Esophagus muscularis mucosa (tissue), 4 donors: ENCODE results near the gene NDST4.

ENCODE experiments used
- EP300 ChIP-seq: sonication (generic); formaldehyde crosslinking; IDR thresholded peaks from one replicate; pipeline ENCODE4 v1.6.1; 2017; ENCODE audit warnings: antibody characterized with exemption
- POLR2A ChIP-seq: fragments of 450-650 bp; IDR thresholded peaks from one replicate; pipeline ENCODE4 v1.6.1; 2017; ENCODE audit warnings: antibody characterized with exemption, moderate library complexity, mild to moderate bottlenecking, low read depth
- TF ChIP-seq, protein P1 (sequence below), 3 experiments: fragments of 200-600 bp in 2 of 3; fragments of 450-650 bp in 1 of 3; sonication (generic) in 2 of 3; IDR thresholded peaks; one replicate each; pipeline ENCODE4 v1.5.1; 2017 to 2019; ENCODE audit warnings: antibody characterized with exemption in 3 of 3, mild to moderate bottlenecking in 2 of 3, moderate library complexity in 1 of 3

GRCh38 chr4:115149106-115149505 is 35.7 kb upstream of the NDST4 start:
- TF ChIP-seq, protein P1, sequence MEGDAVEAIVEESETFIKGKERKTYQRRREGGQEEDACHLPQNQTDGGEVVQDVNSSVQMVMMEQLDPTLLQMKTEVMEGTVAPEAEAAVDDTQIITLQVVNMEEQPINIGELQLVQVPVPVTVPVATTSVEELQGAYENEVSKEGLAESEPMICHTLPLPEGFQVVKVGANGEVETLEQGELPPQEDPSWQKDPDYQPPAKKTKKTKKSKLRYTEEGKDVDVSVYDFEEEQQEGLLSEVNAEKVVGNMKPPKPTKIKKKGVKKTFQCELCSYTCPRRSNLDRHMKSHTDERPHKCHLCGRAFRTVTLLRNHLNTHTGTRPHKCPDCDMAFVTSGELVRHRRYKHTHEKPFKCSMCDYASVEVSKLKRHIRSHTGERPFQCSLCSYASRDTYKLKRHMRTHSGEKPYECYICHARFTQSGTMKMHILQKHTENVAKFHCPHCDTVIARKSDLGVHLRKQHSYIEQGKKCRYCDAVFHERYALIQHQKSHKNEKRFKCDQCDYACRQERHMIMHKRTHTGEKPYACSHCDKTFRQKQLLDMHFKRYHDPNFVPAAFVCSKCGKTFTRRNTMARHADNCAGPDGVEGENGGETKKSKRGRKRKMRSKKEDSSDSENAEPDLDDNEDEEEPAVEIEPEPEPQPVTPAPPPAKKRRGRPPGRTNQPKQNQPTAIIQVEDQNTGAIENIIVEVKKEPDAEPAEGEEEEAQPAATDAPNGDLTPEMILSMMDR (IDR thresholded peaks at IDR 0.05) = no peak
- TF ChIP-seq POLR2A = no peak
- TF ChIP-seq EP300 = no peak
